ENCODE results near the gene SSC5D.

GRCh38 chr19:55443824-55444480, 44.3 kb upstream of the SSC5D start:
- TF ChIP-seq POLR2A (IDR thresholded peaks at IDR 0.05; ENCODE audit: low read length), result peak; percentile 73
- peak; percentile 86 for TF ChIP-seq GATA1 (IDR thresholded peaks at IDR 0.05; ENCODE audit: low read depth, low read length)

All from erythroblast (primary cell).